Dermis blood vessel endothelial cell (primary cell): ENCODE data around the gene TXLNA. TPM values are rescaled to one million over a fixed set of nuclear protein-coding genes. Genes with fewer than 3 reads are reported as not detected.

Experiments used
- total RNA-seq: library from RNA; depleted of rRNA; stranded (reverse); fragments of >200 nt; gene quantifications from 2 replicates; pipeline ENCODE4 v1.2.3, GENCODE V29; 2014

TXLNA gene
- total RNA-seq, 1 donor from 2014 or later, result 83.7 TPM

Other genes with a start within 250 kb of the TXLNA start
- gene PTP4A2, start 241.3 kb upstream of the TXLNA start, total RNA-seq, result 199 and 243 TPM in 2 replicates
- 60.9 and 143 TPM in 2 replicates for gene KHDRBS1, start 165.8 kb upstream of the TXLNA start, total RNA-seq
- gene TMEM39B, start 106.7 kb upstream of the TXLNA start, total RNA-seq, result 9.9 and 18.3 TPM in 2 replicates
- 34.4 and 50.3 TPM in 2 replicates for gene KPNA6, start 71.6 kb upstream of the TXLNA start, total RNA-seq
- 10.8 and 16.8 TPM in 2 replicates for gene CCDC28B, start 20.9 kb downstream of the TXLNA start, total RNA-seq
- gene IQCC, start 26.0 kb downstream of the TXLNA start, total RNA-seq, result 1.0 and 1.2 TPM in 2 replicates
- gene DCDC2B, start 29.4 kb downstream of the TXLNA start, total RNA-seq, result not detected in 2 replicates
- gene TMEM234, start 42.7 kb downstream of the TXLNA start, total RNA-seq, result 9.2 and 12.3 TPM in 2 replicates
- gene EIF3I, start 42.7 kb downstream of the TXLNA start, total RNA-seq, result 339 and 353 TPM in 2 replicates
- gene FAM167B, start 67.5 kb downstream of the TXLNA start, total RNA-seq, result 2.4 and 30.8 TPM in 2 replicates
- 0.09 and 0.17 TPM in 2 replicates for gene LCK, start 71.6 kb downstream of the TXLNA start, total RNA-seq
- gene HDAC1, start 112.4 kb downstream of the TXLNA start, total RNA-seq, result 176 and 202 TPM in 2 replicates
- 129 and 147 TPM in 2 replicates for gene MARCKSL1, start 156.6 kb downstream of the TXLNA start, total RNA-seq
- 0.88 and 2.0 TPM in 2 replicates for gene FAM229A, start 182.8 kb downstream of the TXLNA start, total RNA-seq
- 0.14 TPM in 1 of 2 replicates, not detected in the other for gene TSSK3, start 182.9 kb downstream of the TXLNA start, total RNA-seq
- gene BSDC1, start 214.8 kb downstream of the TXLNA start, total RNA-seq, result 61.5 and 75.7 TPM in 2 replicates